ENCODE measurements around the gene PEPD.

PEPD gene

GRCh38 chr19:33520048-33520643 is 1.4 kb downstream of the PEPD start:
- H3K36me3 ChIP-seq (ENCODE audit: control insufficient read depth in 4 of 4, insufficient read depth in 4 of 4, low read length in 3 of 4): no peaks in the 10 kb centered on the region
- POLR2A ChIA-PET: no interaction called here
- H3K27me3 ChIP-seq (replicated peaks in 2 of 5; ENCODE audit: control insufficient read depth in 4 of 5, insufficient read depth in 5 of 5, low read length in 4 of 5): peaks cover 0 to 4% (median 0%) of the 10 kb centered on the region in 5 experiments
- H3K27ac ChIP-seq (ENCODE audit: insufficient read depth in 1 of 2, low read depth in 1 of 2, low read length in 2 of 2, poor library complexity in 1 of 2, severe bottlenecking in 2 of 2): no peak overlapping the region
- H3K9me3 ChIP-seq (ENCODE audit: control extremely low read depth in 1 of 5, control insufficient read depth in 4 of 5, insufficient read depth in 2 of 5, low read depth in 1 of 5, low read length in 4 of 5): no peaks in the 10 kb centered on the region
- CTCF ChIA-PET: interaction anchor here (0.6 to 2.0 kb wide), 2 partner anchors 8 to 386 kb away, joined by 3 to 5 read pairs; no protein-coding TSS in a partner anchor
- 95% methylated on average over 4 of the region's 4 CpGs for WGBS (ENCODE audit: insufficient coverage)
- H3K4me1 ChIP-seq (ENCODE audit: control extremely low read depth in 1 of 4, control insufficient read depth in 4 of 4, insufficient read depth in 4 of 4, low read length in 3 of 4): peaks cover 0 to 19% (median 14%) of the 10 kb centered on the region in 4 experiments
- no peak overlapping the region for H3K4me3 ChIP-seq (ENCODE audit: control insufficient read depth in 1 of 7, extremely low read depth in 1 of 7, insufficient read depth in 4 of 7, low read depth in 2 of 7, low read length in 6 of 7)
- DNase-seq: no peak

DNA sequence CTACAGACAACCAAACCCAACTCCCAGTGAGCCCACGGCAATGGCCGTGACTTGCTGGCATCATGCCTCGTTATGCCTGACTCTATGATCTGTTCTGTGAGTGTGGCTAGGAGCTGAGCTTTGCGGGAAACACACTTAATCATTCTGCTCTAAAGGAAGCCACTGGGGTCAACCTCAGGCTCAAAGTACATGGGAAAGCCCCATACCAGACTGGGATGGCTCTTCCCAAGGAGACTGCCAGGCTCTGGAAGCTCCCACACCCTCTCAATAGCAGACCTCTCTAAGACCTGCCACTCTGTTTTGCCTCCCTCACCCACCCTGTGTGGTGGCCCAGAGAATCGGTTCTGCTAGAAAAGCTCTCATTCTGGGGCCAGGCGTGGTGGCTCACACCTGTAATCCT is 2.2 kb downstream of the PEPD start:
- ChIA-PET POLR2A (no interaction called here), CTCF (interaction anchor here (2.0 kb wide), 1 partner anchor 8 kb away, joined by 5 read pairs; no protein-coding TSS in a partner anchor)
- Histone ChIP-seq H3K4me3 (ENCODE audit: control insufficient read depth in 1 of 7, extremely low read depth in 1 of 7, insufficient read depth in 4 of 7, low read depth in 2 of 7, low read length in 6 of 7) (no peak overlapping the region), H3K4me1 (ENCODE audit: control extremely low read depth in 1 of 4, control insufficient read depth in 4 of 4, insufficient read depth in 4 of 4, low read length in 3 of 4) (peaks cover 0 to 24% (median 14%) of the 10 kb centered on the region in 4 experiments), H3K9me3 (ENCODE audit: control extremely low read depth in 1 of 5, control insufficient read depth in 4 of 5, insufficient read depth in 2 of 5, low read depth in 1 of 5, low read length in 4 of 5) (no peaks in the 10 kb centered on the region), H3K36me3 (ENCODE audit: control insufficient read depth in 4 of 4, insufficient read depth in 4 of 4, low read length in 3 of 4) (no peaks in the 10 kb centered on the region), H3K27me3 (replicated peaks in 2 of 5; ENCODE audit: control insufficient read depth in 4 of 5, insufficient read depth in 5 of 5, low read length in 4 of 5) (peaks cover 0 to 4% (median 0%) of the 10 kb centered on the region in 5 experiments), H3K27ac (ENCODE audit: insufficient read depth in 1 of 2, low read depth in 1 of 2, low read length in 2 of 2, poor library complexity in 1 of 2, severe bottlenecking in 2 of 2) (no peak overlapping the region)
- 96% methylated on average over 3 of the region's 6 CpGs for WGBS (ENCODE audit: insufficient coverage)
- no peak for DNase-seq

DNA sequence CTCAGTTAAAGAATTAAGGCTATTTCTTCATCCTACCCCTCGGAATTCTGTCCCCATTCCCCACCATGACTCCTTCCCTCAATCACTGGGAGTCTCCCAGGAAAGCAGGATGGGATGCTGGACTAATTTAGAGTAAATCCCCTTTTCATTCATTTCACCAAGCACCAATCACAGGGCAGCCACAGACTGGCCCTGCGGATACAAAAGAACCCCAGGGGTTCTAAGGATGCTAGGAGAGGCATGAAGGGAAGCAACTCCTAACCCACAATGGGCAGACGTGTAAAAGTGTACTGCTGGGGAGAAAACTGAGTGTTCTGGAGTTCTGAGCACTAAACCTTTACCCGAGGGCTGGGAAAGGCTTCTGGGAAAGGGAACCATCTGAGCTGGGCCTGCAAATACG is 3.0 kb downstream of the PEPD start:
- Histone ChIP-seq H3K4me1 (ENCODE audit: control extremely low read depth in 1 of 4, control insufficient read depth in 4 of 4, insufficient read depth in 4 of 4, low read length in 3 of 4) (peaks cover 0 to 24% (median 14%) of the 10 kb centered on the region in 4 experiments), H3K4me3 (ENCODE audit: control insufficient read depth in 1 of 7, extremely low read depth in 1 of 7, insufficient read depth in 4 of 7, low read depth in 2 of 7, low read length in 6 of 7) (no peak overlapping the region), H3K27me3 (replicated peaks in 2 of 5; ENCODE audit: control insufficient read depth in 4 of 5, insufficient read depth in 5 of 5, low read length in 4 of 5) (peaks cover 0 to 4% (median 0%) of the 10 kb centered on the region in 5 experiments), H3K9me3 (ENCODE audit: control extremely low read depth in 1 of 5, control insufficient read depth in 4 of 5, insufficient read depth in 2 of 5, low read depth in 1 of 5, low read length in 4 of 5) (no peaks in the 10 kb centered on the region), H3K27ac (ENCODE audit: insufficient read depth in 1 of 2, low read depth in 1 of 2, low read length in 2 of 2, poor library complexity in 1 of 2, severe bottlenecking in 2 of 2) (no peak overlapping the region), H3K36me3 (ENCODE audit: control insufficient read depth in 4 of 4, insufficient read depth in 4 of 4, low read length in 3 of 4) (no peaks in the 10 kb centered on the region)
- ChIA-PET POLR2A (no interaction called here), CTCF (interaction anchor here (0.6 kb wide), 1 partner anchor 95 kb away, joined by 3 read pairs; no protein-coding TSS in a partner anchor)
- WGBS (ENCODE audit: insufficient coverage): 96% methylated on average over 3 of the region's 5 CpGs
- no peak for DNase-seq

DNA sequence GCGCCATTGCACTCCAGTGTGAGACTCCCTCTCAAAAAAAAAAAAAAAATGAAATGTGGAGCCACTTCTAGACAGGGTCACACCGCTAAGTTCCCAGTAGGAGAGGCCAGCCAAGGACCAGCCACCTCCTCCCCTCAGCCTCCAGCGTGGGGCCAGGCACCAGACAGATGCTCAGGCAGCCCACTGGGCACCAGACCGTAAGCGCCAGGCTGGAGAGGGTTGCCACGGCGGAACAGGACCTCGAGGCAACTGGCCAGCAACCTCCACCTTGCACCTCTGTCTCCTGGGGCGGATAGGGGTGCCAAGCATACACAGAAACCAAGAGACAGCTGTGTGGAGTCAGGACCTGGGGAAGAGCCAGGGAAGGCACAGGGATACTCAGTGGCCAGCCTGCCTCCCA is 3.7 kb downstream of the PEPD start:
- 94% methylated on average over 6 of the region's 9 CpGs for WGBS (ENCODE audit: insufficient coverage)
- peaks cover 0 to under 1% (median 0%) of the 10 kb centered on the region in 5 experiments for H3K27me3 ChIP-seq (replicated peaks in 2 of 5; ENCODE audit: control insufficient read depth in 4 of 5, insufficient read depth in 5 of 5, low read length in 4 of 5)
- no peaks in the 10 kb centered on the region for H3K36me3 ChIP-seq (ENCODE audit: control insufficient read depth in 4 of 4, insufficient read depth in 4 of 4, low read length in 3 of 4)
- CTCF ChIA-PET: interaction anchor here (0.6 kb wide), 1 partner anchor 251 kb away, joined by 3 read pairs; no protein-coding TSS in a partner anchor
- no peak for DNase-seq
- no peaks in the 10 kb centered on the region for H3K9me3 ChIP-seq (ENCODE audit: control extremely low read depth in 1 of 5, control insufficient read depth in 4 of 5, insufficient read depth in 2 of 5, low read depth in 1 of 5, low read length in 4 of 5)
- peaks cover 0 to 24% (median 14%) of the 10 kb centered on the region in 4 experiments for H3K4me1 ChIP-seq (ENCODE audit: control extremely low read depth in 1 of 4, control insufficient read depth in 4 of 4, insufficient read depth in 4 of 4, low read length in 3 of 4)
- no peak overlapping the region for H3K27ac ChIP-seq (ENCODE audit: insufficient read depth in 1 of 2, low read depth in 1 of 2, low read length in 2 of 2, poor library complexity in 1 of 2, severe bottlenecking in 2 of 2)
- POLR2A ChIA-PET: no interaction called here
- no peak overlapping the region for H3K4me3 ChIP-seq (ENCODE audit: control insufficient read depth in 1 of 7, extremely low read depth in 1 of 7, insufficient read depth in 4 of 7, low read depth in 2 of 7, low read length in 6 of 7)

- CTCF ChIA-PET: no interaction called here
- Histone ChIP-seq H3K9me3 (ENCODE audit: control extremely low read depth in 1 of 5, control insufficient read depth in 4 of 5, insufficient read depth in 2 of 5, low read depth in 1 of 5, low read length in 4 of 5) (no peaks in the 10 kb centered on the region), H3K4me3 (ENCODE audit: control insufficient read depth in 1 of 7, extremely low read depth in 1 of 7, insufficient read depth in 4 of 7, low read depth in 2 of 7, low read length in 6 of 7) (no peak overlapping the region), H3K27me3 (replicated peaks in 2 of 5; ENCODE audit: control insufficient read depth in 4 of 5, insufficient read depth in 5 of 5, low read length in 4 of 5) (no peaks in the 10 kb centered on the region), H3K36me3 (ENCODE audit: control insufficient read depth in 4 of 4, insufficient read depth in 4 of 4, low read length in 3 of 4) (peaks cover 0 to 3% (median 0%) of the 10 kb centered on the region in 4 experiments), H3K4me1 (ENCODE audit: control extremely low read depth in 1 of 4, control insufficient read depth in 4 of 4, insufficient read depth in 4 of 4, low read length in 3 of 4) (peaks cover 0 to 12% (median 3%) of the 10 kb centered on the region in 4 experiments), H3K27ac (ENCODE audit: insufficient read depth in 1 of 2, low read depth in 1 of 2, low read length in 2 of 2, poor library complexity in 1 of 2, severe bottlenecking in 2 of 2) (no peak overlapping the region)
- 86% methylated on average over 4 of the region's 4 CpGs for WGBS (ENCODE audit: insufficient coverage)
- POLR2A ChIA-PET: no interaction called here
- no peak for DNase-seq
Measured at GRCh38 chr19:33515921-33516320, 5.7 kb downstream of the PEPD start.

GRCh38 chr19:33514885-33515551 is 6.6 kb downstream of the PEPD start:
- Histone ChIP-seq H3K4me1 (ENCODE audit: control extremely low read depth in 1 of 4, control insufficient read depth in 4 of 4, insufficient read depth in 4 of 4, low read length in 3 of 4) (peaks cover 0 to 5% (median 0%) of the 10 kb centered on the region in 4 experiments), H3K27me3 (replicated peaks in 2 of 5; ENCODE audit: control insufficient read depth in 4 of 5, insufficient read depth in 5 of 5, low read length in 4 of 5) (no peaks in the 10 kb centered on the region), H3K36me3 (ENCODE audit: control insufficient read depth in 4 of 4, insufficient read depth in 4 of 4, low read length in 3 of 4) (peaks cover 0 to 3% (median 0%) of the 10 kb centered on the region in 4 experiments), H3K9me3 (ENCODE audit: control extremely low read depth in 1 of 5, control insufficient read depth in 4 of 5, insufficient read depth in 2 of 5, low read depth in 1 of 5, low read length in 4 of 5) (no peaks in the 10 kb centered on the region), H3K27ac (ENCODE audit: insufficient read depth in 1 of 2, low read depth in 1 of 2, low read length in 2 of 2, poor library complexity in 1 of 2, severe bottlenecking in 2 of 2) (no peak overlapping the region), H3K4me3 (ENCODE audit: control insufficient read depth in 1 of 7, extremely low read depth in 1 of 7, insufficient read depth in 4 of 7, low read depth in 2 of 7, low read length in 6 of 7) (no peak overlapping the region)
- WGBS (ENCODE audit: insufficient coverage): 92% methylated on average over 25 of the region's 25 CpGs
- DNase-seq: peak in 2 of 3 donors; percentile 25 to 46
- CTCF ChIA-PET: no interaction called here
- POLR2A ChIA-PET: no interaction called here

DNA sequence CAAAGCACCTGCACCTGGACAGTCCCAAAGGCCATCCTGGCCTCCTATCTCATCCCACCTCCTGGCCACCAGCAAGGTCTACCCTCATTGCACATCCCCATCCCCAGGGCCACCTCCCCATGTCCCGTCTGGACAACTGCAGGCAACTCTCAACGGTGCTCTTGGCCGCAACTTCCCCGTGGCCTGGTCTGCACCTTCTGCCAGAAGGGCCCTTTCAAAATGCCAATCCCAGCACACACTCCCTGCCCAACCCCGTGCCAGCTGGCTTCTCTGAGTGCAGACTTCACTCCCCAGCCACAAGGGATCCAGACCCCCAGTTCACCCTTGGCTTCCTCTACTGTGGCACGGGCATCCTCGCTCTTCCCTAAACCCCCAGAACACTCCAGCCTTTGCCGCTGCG is 8.2 kb downstream of the PEPD start:
- Histone ChIP-seq H3K27ac (ENCODE audit: insufficient read depth in 1 of 2, low read depth in 1 of 2, low read length in 2 of 2, poor library complexity in 1 of 2, severe bottlenecking in 2 of 2) (no peak overlapping the region), H3K4me1 (ENCODE audit: control extremely low read depth in 1 of 4, control insufficient read depth in 4 of 4, insufficient read depth in 4 of 4, low read length in 3 of 4) (peaks cover 0 to 5% (median 0%) of the 10 kb centered on the region in 4 experiments), H3K36me3 (ENCODE audit: control insufficient read depth in 4 of 4, insufficient read depth in 4 of 4, low read length in 3 of 4) (peaks cover 0 to 3% (median under 1%) of the 10 kb centered on the region in 4 experiments), H3K4me3 (ENCODE audit: control insufficient read depth in 1 of 7, extremely low read depth in 1 of 7, insufficient read depth in 4 of 7, low read depth in 2 of 7, low read length in 6 of 7) (no peak overlapping the region), H3K27me3 (replicated peaks in 2 of 5; ENCODE audit: control insufficient read depth in 4 of 5, insufficient read depth in 5 of 5, low read length in 4 of 5) (no peaks in the 10 kb centered on the region), H3K9me3 (ENCODE audit: control extremely low read depth in 1 of 5, control insufficient read depth in 4 of 5, insufficient read depth in 2 of 5, low read depth in 1 of 5, low read length in 4 of 5) (no peaks in the 10 kb centered on the region)
- POLR2A ChIA-PET: no interaction called here
- DNase-seq: no peak
- CTCF ChIA-PET: no interaction called here
- 95% methylated on average over 9 of the region's 9 CpGs for WGBS (ENCODE audit: insufficient coverage)

Measured in common myeloid progenitor, CD34-positive (primary cell).